GM23338 (cell line): ENCODE results near the gene CDH4. TPM values are rescaled to one million over a fixed set of nuclear protein-coding genes. Genes with fewer than 3 reads are reported as not detected.

Experiments
- EZH2 ChIP-seq: fragments of 200-600 bp; sonication (generic); IDR thresholded peaks from one replicate; pipeline ENCODE4 v1.8.0; 2017; ENCODE audit warnings: antibody characterized with exemption, mild to moderate bottlenecking, low read depth; ENCODE audit not compliant: unreplicated experiment
- POLR2AphosphoS5 ChIP-seq: IDR thresholded peaks from 2 replicates; pipeline ENCODE4 v1.6.1; 2016; ENCODE audit warnings: antibody characterized with exemption, low read depth
- REST ChIP-seq: IDR thresholded peaks from one replicate; pipeline ENCODE4 v1.6.1; 2018; ENCODE audit warnings: antibody characterized with exemption; ENCODE audit not compliant: unreplicated experiment
- ZNF114 ChIP-seq: fragments of 250-450 bp; sonication (Bioruptor Pico); IDR thresholded peaks from 2 replicates; pipeline ENCODE4 v1.5.0; 2020; ENCODE audit warnings: mild to moderate bottlenecking, moderate library complexity
- ZNF462 ChIP-seq: fragments of 250-450 bp; sonication (Bioruptor Pico); IDR thresholded peaks from 2 replicates; pipeline ENCODE4 v1.5.0; 2020; ENCODE audit warnings: mild to moderate bottlenecking, moderate library complexity
- polyA plus RNA-seq: library from polyadenylated mRNA; unstranded; fragments of >200 nt; fragmentation: Nextera tagmentation; extraction: Ambion mirVana; gene quantifications from 2 replicates; pipeline ENCODE4 v1.2.1, GENCODE V29; 2016
- total RNA-seq: library from RNA; depleted of rRNA; stranded (reverse); fragments of >200 nt; shearing (Covaris generic); gene quantifications from 2 replicates; pipeline ENCODE4 v1.2.3, GENCODE V29; 2014

Gene CDH4
- total and polyA plus RNA-seq, 2 experiments from 2014 or later: 1.2 to 4.2 TPM

- TF ChIP-seq ZNF462 (CRISPR knock-in tag) (no peak), ZNF114 (CRISPR knock-in tag) (no peak), POLR2AphosphoS5 (no peak), REST (no peak), EZH2 (no peak)
Measured at GRCh38 chr20:61378694-61379355, 126.8 kb downstream of the CDH4 start (continued).
